Activated CD4-positive, alpha-beta T cell treated with anti-CD3 and anti-CD28 coated beads for 4 hours (primary cell): ENCODE data around the gene PURA.

Experiments
- DNase-seq, 2 donors: peaks; one replicate each; pipeline ENCODE4 v3.0.0-alpha.2; 2020

Gene PURA

DNA sequence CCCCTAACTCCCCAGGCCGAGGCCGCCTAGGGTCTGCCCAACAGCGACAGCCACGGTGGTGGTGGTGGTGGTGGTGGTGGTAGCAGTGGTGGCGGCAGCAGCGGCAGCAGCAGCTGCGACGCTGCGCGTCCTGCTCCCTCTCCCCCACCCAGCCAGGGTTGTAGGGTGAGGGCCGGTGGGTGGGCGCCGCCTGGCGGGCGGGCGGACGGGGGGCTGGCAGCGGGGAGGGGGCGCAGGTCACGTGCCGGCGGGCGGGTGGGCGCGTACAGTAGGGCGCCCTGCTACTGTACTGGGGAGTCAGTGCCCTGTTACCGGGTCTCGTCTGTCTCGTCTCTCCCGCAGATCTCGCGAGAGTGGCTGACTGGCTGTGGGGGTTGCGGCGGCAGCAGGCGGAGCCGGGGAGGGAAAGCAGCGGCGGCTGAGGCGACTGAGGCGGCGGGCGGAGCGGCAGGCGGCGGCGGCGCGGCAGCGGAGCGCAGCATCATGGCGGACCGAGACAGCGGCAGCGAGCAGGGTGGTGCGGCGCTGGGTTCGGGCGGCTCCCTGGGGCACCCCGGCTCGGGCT, at the start of gene PURA:
Gene PURA (plus strand): TSS at position 411 of the 565 bp plus-strand sequence. CDS start 73 bp downstream, at position 484.
- DNase-seq: peak; percentile 96 to 98

DNA sequence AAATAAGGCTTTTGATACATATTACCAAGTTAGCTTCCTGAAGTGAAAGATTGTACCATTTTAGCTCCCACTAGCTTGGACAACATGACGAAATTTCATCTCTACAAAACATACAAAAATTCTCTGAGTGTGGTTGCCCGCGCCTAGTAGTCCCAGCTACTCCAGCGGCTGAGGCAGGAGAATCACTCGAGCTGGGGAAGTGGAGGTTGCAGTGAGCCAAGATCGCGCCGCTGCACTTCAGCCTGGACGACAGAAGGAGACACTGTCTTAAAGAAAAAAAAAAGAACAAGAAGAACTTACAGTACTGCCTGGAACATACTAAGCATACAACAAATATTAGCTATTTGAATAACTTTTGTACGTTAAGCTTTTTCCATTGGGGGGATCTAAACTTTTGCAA, 41.1 kb upstream of the PURA start:
- no peak for DNase-seq

DNA sequence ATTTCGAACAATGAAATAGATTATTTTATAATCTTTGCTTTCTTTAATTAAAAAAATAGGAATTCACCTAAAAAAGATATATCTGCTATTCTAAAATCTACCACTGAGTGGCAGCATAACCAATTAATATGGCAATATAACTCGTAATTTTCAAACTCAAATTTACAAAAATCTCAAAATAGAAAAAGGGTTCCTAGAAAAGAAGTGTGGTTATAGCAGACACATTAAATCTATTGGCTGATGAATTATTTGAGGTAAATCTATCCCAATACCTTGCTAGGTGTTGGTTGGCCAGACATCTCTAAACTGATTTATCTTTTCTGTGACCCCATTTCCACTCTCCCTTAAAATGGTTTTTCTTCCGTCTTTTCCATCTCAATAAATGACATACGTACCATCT, 40.6 kb upstream of the PURA start:
- DNase-seq: no peak

DNA sequence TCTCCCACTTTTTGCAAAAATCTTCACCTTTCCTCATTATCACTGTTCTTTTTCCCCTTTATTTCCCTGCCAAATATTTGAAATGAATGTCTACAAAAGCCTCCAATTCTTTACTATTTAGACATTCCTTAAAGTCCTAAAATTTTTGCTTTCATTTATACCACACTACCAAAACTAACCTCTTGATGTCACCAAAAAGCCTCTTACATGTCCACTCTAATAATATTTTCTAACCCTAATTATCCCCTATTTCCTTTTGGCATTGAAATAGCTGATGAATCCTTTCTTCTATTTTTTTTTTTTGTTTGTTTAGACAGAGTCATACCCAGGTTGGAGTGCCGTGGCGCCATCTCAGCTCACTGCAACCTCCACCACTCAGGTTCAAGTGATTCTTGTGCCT, 38.5 kb upstream of the PURA start:
- no peak for DNase-seq

DNA sequence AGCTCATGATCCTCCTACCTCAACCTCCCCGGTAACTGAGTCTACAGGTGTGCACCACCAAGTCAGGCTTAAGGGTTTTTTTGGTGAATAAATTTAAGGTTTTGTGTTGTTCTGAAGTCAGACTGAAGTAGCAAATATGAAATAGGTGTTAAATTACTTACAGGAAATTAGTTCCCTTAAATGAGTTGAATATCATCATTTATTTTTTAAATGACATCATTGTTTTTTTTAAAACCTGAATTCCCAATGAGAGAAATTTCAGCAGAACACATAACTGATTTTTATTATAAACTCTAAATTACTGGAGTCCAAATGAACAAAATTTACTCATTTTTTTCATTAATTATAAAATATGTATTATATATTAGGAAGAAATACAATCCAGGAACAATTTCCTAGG, 37.8 kb upstream of the PURA start:
- DNase-seq: no peak

DNA sequence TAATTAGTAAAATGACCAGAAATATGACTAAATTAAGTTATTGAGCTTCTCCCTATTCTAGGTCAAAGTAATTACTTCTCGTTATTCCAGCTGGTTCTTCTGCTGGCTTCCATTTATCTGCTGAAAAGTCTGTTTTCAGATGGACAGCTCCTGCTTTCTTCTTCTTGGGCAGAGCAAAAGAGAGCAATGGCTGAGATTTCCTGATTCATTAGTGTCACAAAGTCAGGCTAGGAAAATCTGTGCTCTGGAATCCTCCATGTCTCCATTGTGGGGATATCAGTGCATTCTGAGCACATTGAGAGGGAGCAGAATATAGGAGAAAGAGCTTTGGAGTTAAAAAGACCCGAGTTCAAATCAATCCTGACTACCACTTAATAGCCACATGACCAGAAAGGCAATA, 37.1 kb upstream of the PURA start:
- no peak for DNase-seq

DNA sequence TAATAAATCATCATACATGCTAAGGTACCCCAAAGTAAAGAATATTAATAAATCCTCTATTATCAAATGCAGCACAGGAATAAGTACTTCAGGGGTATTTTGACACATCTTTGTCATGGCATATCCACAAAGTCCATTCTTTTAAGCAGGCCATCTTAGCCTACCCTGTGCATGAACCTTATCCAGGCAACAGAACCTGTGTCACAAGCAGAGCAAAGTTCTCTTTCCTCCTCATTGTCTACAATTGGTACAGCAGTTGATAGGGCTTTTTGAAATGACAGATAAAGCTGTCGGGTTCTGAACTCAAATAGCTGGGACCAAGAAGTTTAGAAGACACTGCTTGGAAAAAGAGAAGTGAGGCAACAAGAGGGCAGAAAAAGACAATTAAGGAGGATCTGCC, 30.8 kb upstream of the PURA start:
- no peak for DNase-seq

DNA sequence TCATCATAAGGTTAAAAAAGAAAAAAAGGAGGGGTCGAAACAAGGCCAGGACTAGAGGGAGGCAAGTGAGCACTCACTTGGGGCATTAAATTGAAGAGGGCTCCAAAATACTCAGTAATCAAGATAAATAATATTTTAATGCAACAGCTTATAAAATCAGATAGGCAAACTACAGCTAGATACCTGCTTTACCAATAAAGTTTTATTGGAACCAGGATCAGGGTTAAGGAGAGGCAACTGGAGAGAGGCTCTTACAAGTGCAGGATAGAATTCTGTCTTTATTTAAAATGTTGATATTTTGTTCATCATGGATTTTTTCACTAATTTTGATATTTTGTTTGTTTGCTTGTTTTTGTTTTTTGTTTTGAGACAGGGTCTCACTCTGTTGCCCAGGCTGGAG, 30.3 kb upstream of the PURA start:
- no peak for DNase-seq

DNA sequence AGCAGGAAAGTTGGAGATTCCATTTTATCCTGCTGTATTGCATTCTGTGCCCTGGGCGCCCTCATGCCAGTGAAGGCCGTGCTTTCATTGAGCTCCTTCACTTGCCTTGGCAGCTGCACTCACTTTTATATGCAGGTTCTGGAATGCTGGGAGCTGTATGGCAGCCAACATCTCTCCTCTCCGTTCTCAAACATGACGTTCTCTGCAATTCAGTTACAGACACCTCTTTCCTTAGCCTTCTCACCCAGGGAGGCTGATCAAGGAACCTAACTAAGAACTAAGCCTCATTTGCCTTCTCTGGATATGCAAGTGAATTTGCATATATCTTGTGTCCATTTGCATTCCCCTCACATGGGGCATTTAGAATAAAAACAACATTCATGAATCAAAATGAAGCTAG, 29.4 kb upstream of the PURA start:
- DNase-seq: no peak

DNA sequence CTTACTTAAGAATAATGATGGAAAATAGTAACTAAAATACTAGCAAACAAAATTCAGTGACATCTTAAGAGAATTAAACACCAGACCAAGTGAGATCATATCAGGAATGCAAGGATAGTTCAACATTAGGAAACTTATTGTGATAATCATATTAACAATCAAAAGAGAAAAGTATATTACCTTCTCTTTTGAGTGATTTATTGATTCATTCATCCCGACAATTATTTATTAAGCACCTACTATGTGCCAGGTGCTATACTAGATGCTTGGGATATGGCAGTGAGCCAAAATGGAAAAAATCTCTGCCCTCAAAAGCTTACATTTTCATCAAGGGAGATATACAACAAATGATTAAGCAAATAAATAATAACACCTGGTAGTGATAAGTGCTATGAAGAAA, 23.7 kb upstream of the PURA start:
- no peak for DNase-seq

DNA sequence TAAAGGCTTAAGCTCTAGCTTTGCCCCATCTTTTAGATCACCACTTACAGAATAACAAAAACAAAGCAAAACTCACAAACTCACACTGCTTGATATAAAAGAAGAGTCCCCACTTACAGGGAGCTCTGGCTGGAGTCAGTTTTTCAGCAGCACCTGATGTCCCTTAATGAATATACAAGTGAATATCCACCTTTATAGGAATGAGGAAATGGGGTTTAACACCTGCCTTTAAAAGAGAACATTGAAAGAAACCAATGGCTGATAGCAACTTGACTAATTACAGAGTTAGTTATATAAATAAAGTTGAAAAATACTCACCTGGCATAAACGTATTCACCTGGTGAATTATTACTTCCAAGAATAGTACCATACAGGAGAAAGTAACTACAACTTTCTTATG, 20.7 kb upstream of the PURA start:
- no peak for DNase-seq

DNA sequence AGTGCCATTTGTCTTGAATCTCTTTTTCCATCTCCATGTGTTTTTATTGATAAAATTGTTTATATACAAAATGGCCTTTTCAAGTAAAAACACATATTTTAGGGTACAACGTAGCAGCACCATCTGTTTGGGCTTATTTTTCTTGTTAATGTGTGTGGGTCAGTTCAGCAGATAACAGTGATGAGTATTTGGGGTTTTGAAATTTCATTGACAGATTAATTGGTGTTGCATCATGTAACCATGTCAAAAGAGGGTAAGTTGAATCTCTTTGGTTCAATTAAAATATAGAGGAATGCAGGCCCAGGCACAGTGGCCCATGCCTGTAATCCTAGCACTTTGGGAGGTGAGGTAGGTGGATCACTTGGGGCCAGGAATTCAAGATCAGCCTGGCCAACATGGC, 20.0 kb upstream of the PURA start:
- no peak for DNase-seq

DNA sequence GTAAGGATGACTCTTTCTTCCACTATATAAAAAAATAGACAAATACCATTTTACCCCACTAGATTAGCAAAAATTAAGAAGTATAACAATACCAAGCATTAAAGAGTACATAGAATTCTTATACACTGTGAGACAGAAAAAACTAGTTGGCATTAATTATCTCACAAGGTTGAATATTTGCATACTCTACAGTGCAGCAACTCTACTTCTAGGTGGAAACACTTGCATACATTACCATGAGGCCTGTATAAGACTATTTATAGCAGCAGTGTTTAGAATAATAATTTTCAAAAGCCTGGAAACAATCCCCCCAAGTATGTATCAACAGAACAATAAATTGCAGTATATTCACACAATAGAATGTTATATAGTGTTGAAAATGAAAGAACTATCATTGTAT, 19.0 kb upstream of the PURA start:
- no peak for DNase-seq

DNA sequence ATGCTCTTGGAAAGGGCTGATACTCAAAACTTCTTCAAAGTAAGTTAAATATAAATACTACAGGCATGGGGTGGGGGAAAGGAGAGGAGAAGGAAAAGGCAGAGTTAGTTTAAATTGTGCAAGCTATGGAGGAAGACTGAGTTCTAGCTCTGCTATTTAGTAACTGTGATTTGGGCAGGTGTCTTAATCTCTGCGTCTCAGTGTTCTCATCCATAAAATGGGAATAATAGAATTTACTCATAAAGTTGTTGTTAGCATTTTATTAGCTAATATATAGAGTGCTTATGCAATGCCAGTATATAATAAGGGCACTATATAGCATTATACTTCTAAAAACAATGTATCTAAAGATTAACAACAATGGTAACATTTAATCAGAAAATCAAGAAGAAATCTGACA, 12.7 kb upstream of the PURA start:
- DNase-seq: no peak

DNA sequence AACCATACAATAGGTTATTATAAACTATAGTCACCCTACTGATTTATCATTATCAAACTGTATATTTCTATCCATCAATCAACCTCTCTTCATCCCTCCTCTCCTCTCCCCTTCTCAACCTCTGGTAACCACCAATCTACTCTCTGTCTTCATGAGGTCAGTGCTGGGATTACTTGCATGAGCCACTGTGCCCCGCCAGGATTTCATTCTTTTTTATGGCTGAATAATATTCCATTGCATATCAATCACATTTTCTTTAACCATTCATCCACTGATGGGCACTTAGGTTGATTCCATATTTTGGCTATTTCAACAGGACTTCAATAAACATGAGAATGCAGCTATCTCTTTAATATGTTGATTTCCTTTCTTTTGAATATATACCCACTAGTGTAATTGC, 10.8 kb upstream of the PURA start:
- no peak for DNase-seq

DNA sequence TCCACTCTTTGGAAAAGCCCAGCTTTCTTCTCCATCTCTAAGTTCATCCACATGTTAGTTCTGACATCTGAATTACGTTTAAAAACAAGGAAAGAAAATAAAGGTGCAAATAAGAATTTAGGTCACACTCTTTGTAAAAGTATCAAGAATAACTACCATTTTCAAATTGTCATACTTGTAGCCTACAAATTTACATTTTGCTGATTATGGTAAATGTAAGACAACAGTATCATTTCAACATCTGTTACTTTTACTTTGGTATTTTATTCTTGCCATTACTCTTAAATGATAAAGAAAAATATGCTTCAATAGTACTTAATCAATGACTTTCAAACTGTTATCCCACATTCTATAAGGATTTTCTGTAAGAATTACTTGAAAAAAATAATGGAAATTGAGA, 9.8 kb upstream of the PURA start:
- no peak for DNase-seq

DNA sequence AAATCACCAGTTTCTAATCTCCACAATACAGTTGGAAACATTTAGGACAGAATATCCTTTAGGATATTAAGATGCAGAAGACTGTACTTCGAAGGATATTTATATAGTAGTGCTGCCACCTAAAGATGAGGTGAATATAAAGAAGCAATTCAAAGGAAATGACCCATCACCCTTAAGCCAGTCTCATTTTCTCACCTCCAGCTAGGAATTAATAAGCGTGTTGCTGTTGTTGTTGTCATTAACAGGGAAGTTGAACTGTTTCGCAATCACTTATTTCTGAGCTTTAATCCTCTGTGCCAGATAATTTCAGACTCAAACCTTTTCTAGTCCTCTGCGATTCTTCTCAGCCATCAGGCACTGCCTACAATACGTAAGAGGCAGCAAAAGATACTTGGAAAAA, 7.8 kb upstream of the PURA start:
- DNase-seq: no peak

DNA sequence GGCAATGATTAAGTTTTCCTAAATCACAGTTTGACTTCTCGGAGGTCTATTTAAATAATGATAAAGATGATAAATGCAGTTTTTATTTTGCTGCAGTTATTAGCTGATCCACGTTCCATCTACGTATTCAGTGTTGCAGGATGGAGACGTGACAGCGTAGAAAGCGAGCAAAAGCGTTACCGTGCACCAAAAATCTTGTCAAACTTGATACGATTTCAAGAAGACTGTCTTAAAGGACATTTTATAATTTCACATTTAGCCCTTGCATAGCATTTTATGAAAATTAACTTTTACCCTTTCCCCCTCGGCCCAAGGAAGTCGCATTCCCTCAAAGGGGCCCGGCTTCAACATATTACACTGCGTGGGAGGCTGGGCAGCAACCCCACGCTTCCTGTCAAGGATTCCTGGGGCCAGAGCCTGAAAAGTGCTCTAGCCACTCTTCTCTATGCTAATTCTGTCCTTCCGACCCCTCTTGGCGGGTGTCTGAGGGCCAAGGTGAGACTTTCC, 7.1 kb upstream of the PURA start:
- DNase-seq: no peak

DNA sequence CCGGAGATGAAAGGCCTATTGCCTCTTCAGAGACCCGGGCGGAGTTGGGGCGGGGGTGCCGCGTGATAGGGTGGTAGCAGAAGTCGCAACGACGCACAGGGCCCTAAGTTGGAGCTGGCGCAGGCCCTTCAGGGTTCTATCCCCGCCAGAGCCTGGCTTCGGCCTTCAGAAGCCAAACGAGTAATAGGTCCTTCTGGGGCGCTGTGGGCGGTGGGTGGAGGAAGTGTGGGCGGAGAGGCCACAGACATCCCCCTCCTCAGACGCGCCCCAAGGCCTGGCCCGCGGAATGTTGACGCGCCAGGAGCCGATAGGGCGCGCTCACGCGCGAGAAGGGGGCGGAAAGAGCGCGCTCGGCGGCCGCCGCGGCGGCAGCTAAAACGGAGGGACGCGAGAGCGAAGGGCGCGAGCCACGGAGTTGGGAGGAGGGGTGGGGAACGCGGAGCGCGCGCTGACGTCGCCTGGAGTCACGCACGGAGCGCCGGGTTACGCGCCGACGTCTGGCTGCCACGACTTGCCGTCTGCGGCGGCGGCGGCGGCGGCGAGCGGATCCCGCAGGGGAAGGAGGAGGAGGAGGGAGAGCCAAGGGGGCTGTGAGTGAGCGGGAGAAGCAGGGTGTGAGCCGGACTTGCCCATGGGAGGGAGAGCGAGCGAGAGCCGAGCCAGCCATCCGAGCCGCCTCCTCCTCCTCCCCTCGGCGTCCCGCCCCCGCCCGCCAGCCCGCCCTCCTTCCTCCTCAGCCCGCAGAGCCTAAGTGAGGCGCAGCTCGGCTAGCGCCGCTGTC, 6.4 kb upstream of the PURA start:
- DNase-seq: peak; percentile 90 to 91

DNA sequence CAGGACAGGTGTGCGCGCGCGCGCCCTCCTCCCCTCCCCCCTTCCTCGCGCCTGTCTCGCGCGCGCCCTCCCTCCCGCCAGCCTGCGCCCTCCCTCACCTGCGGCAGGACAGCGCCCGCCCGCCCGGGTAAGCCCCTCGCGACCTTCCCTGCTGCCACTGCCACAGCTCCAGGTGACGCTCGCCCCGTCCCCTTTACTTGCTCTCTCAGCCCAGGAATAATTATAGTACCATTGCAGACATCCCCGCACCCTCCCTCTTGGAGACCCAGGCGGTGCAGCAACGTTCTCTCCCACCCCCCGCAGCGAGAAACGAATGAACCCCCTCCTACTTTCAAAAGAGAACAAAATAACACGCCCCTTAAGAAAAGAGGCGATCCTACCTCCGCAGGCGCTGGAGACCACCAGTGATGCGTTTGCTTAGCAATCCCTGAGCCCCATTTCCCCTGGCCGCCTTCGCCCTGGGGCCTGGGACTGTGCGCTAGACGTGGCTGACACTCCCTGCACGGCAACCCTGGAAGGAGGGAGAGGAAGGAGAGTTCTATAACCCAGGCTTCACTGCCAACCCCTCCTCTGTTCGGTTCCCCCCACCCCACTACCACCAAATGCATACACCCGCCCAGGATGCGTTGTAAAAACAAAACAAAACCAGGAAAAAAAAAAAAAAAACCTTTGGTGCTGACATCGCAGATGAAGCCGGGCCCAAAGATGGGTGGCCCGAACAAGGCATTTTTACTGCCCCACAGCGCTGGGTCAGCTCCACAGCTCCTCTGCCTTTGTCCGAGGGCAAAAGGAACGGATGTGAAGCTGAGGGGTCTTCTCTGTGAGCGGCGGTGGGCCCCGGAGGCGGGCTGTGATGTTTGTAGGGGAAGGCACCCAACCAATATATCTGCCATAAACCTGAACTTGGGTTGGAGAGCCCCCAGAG, 5.6 kb upstream of the PURA start:
- DNase-seq: peak in 1 of 2 donors; percentile 21

DNA sequence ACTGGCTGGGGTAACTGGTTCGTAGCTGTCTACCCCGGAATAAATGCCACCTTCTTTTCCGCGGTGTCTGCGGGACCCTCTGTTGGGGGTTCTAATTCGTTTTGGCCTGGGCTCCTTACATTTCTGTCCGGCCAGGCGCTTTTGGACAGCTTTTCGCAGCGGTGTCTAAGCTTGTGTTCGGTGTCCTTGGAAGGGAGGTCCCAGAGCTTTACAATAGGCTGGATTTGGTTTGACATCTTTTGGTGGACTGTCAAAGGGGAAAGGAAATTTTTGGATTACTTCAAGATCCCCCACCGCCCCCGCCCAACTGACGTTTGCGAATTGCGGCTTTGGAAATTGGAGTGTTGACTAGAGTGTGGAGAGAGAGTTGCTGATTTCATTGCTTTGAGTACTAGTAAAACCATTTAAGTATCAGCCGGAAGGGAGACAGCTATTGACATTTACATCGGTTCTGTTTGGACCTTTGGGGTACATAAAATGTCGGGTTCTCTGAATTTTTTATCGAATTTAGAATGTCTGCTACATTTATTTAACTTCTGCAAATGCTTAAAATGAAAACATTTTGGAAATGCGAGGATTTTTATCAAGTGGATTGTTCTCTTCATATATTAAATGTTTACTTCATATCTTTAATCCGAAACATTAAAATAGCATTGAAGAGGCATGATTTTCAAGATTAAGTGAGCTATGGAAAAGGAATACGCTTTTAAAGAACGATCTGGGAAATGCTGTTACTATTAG, 4.7 kb upstream of the PURA start:
- no peak for DNase-seq

DNA sequence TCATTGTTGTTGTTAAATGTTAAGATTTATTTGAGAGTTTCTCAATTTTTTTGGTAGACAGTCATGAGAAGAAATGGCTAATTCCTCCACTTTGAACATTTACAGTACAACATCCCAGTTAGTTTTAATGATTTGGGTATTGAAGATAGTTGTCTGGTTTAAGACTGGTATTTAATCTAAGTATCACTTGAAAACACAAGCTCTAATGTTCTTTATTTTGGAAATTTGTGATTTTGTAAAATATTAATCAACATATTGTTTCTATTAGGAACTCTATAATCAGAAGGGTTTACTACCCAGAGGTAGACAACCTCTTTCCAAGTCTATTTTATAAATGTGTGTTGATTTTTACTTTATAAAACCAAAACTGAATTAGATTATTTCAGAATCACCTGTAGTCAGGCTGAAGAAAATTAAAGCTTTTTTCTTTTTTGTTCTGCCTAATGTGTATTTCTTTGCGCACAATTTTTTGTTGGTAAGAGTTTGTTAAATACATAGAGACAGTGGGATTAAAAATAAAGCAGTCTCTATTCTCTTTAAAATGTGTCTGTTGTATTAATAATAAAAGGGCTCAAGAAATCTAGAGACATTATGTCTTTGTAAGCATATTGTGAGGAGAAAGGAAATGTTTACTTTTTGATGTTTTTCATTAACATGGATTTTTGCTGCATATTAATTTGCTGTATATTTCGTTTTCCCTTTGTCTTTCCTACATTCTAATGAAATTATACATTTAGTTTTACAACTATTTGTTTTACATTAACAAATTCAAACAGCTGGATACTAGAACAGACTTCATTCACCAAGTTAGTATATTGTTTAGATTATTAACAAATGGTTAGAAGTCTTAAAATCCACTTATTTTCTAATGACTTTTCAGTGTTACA, 3.9 kb upstream of the PURA start:
- no peak for DNase-seq
